Islet of Langerhans (tissue), 1 donor: ENCODE measurements around the gene CIT.

Experiments used
- FAIRE-seq: peaks from one replicate; lab custom pipeline; 2011; peaks lifted over from hg19 to GRCh38; lab: Jason Lieb, UNC

Gene CIT

DNA sequence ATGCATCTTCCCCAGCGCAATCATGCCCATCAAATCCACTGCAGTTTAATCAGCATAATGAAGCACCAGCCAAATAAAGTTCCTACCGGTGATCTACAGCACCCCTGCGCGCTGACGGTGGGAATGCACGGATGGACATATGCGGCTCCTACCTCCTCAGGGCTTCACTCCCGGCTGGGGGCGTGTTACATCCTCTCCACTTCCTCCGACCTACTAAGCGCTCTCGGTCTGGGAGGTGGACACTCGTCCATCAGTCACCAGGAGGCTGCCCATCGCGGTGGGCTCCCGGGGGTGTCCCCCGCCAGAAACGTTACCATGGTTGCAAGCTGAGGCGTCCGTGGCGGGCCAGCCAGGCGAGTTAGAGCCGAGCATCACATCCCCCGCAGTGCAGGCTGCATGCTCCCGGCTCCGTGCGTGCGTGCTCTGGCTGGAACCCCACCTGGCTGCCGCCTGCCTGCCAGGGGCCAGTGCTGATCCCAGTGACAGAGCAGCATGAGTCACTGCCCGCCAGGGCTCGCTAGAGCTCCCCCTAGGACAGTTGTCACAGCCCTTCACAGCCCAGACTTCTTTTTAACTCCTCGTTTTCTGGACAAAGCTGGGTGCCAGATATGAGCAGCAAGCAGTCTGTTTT is 73.0 kb downstream of the CIT start:
- no peak for FAIRE-seq

DNA sequence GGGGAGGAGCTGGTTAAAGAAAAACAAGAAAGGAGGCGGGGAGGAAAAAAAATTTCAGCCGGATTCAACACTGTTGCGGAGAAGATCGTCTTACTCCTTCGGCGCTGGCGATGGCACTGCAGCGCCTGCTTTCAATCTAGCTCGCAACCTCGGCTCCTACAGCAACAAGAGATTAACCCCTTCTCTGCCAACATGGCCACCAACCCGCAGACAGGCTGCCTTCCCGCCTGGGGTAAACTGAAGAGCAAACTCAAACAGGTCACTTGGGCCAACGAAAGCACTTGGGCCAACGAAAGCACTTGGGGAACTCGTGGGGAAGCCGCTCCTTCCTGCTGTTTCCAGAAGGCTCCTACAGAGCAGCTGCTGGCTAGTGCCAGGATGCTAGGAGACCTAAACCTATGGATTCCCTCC is 73.7 kb downstream of the CIT start:
- no peak for FAIRE-seq

DNA sequence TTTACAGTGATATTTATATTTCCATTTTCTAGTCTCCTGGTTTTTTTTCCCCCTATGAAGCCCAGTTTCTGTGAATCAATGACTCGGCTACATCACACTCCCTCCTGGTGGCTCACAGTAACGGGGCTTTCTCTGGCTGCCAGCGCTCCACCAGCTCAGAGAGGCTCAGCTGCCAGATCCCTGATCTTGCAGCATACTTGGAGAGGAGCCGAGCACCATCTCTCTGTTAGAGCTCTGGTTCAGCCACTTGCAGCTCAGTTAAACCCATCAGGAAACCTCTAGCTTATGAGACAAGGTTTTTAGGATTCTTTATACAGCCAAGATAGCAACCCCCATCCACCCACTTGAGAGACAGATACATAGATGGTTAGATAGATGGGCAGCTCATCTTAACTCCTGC is 74.6 kb downstream of the CIT start:
- FAIRE-seq, result no peak

DNA sequence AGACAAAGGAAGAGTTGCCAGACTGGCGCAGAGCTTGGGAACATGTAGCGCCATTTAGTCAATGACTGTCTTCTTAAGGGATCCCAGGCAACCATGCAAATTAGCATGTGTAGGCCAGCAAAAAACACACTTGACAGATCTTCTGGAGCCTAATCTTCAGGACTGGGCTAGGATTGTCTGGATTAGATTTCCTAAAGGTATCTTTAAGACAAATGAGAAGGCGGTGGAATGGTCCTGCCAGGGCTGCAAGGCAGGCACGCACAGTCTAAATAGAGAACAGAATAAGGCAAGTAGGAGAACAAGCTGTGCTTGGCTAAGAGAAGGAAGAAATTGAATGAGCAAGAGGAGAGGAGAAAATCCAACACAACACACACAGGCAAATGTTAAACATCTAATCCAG is 80.0 kb downstream of the CIT start:
- FAIRE-seq, result no peak

DNA sequence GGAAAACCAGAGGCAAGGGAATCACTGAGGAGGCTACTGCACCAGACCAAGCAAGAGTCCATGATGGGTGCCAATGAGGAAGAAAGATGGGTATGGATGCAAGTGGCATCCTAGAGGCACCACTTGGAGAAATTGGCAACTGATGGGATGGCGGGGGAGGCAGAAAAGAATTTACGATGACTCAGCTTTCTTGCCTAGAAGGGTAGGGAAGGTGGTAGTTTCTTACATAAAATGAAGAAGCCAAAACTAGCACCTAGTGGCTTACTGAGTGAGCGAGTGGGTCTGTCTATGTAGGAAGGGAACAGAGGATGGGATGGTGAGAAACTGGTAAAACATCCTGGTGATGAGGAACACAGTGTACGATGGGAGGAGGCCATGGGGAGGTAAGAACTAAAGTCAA is 80.8 kb downstream of the CIT start:
- FAIRE-seq, result no peak

DNA sequence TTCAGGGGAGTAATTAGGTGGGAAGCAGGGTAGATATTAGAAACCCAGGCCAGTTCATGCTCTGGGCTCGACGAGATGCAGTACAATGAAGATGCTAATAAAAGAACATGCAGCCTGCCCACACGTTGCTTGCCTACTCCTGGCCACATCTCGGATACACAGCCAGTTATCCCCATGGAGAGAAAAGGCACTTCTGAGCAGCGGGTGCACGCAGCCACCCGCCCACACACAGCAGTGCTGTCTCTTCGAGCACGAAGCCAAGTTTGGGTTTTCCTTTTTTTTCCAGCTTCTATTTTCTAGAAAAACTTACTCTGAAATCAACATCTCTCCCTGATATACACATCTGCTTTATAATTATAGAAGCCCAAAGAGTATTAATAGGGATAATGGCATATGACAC is 85.7 kb downstream of the CIT start:
- no peak for FAIRE-seq

DNA sequence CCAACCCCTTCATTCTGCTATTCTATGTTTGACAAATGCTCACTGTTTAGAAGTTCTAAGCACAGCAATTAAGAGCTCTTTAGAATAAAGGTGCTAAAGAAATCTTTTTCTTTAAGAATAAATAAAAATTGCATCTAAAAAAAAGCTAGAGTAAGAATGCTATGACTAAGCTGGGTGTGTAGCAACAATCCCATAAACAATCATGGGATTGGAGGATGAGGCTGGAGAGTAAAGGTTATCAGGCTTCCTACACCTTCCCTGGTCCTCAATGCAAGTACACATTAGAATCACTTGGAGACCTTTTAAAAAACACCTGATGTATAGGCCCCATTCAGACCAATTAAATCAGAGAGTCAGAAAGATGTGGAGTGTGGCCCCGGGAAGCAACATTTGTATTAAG is 88.3 kb downstream of the CIT start:
- FAIRE-seq, result no peak

DNA sequence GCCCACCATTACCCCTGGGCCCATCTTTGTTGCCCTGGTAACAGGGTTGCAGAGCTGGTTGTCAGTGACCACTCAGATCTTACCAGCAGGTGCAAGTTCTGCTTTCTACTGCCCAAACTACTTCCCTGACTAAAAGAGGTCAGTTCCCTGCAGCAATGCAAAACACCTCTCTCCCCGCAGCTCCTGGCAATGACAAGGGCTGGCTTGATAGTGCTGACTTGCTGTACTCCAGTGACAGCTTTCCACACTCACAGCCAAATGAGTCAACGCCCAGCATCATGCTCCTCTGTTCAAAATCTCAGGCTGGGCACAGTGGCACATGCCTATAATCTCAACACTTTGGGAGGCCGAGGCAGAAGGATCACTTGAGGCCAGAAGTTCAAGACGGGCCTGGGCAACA is 90.6 kb downstream of the CIT start:
- FAIRE-seq, result no peak

DNA sequence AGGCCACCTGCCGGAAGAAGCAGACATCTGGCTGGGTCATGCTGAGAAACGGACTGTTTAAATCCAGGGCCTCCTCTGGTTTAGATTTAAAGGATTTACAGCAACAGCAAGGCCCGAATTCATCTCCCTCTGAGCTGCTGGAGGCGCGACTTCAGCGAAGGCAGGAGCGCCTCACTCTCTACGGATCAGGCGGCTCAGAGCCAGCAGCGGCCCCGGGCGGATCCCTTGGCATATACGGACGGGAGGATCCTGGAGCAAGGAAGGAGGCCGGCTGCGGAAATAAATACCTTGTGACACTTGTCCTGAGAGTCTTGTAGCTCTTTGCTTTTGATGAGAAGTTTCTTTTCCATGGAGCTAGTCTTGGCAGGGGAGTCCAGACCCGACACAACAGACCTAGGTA is 92.4 kb downstream of the CIT start:
- no peak for FAIRE-seq

DNA sequence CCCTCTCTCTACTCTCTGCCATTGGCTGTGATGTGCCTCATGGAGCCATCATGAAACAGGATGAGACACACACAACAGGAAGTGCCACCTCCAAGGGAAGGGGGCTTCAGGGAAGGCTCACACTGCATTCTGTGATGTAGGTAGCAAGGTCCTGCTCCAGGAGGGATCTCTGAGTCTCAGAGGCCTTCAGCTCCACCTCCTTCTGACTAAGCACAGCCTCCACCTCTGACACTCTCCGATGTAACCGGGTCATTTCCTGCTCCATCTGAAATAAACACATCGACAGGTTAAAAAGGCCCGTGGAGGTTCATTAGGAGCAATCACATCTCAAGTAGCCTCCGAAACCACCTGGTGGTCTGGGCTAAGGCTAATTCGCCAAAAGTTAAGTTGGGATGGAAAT is 93.3 kb downstream of the CIT start:
- FAIRE-seq, result no peak

DNA sequence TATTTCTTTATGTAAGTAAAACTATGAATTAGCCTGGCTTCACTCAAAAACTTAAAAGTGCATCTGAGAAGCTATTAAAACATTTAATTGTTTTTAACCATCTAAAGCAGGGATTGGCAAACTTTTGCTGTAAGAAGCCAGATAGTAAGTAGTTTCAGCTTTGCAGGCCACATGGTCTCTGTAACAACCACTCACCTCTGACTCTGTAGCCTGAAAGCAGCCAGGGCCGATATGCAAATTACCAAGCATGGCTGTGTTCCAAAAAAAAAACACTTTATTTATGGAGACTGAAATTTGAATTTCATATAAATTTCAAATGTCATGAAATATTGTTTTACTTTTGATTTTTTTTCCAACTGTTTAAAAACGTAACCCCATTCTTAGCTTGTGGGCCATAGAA is 95.3 kb downstream of the CIT start:
- no peak for FAIRE-seq

DNA sequence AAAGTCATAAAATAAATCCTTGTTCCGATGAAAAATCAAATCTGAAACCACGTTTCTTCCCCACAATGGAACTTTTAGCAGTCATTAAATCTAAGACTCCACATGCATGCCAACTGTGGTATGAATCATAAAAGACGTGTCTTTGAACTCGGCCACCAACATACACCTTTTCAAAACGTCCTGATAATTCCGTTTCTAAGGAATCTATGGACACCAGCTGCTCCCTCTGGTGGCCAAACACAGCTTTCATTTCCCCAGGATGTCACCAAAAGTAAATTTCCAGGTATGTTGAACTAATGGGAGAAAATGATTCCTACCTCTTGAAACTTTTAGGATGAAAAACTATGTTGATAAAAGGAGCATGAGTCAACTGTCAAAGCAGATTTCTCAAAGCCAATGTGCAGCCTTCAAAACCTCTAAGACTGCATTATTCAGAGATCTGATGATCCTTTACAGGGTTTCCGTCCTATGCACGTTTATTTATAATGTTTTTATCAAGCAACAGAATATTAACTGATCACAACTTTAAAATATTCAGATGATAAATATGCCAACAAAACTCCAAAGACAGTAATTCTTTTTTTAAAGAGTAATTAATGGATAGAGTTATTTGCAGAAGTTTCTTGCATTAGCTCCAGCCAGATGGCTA is 96.2 kb downstream of the CIT start:
- FAIRE-seq, result peak; percentile 9

DNA sequence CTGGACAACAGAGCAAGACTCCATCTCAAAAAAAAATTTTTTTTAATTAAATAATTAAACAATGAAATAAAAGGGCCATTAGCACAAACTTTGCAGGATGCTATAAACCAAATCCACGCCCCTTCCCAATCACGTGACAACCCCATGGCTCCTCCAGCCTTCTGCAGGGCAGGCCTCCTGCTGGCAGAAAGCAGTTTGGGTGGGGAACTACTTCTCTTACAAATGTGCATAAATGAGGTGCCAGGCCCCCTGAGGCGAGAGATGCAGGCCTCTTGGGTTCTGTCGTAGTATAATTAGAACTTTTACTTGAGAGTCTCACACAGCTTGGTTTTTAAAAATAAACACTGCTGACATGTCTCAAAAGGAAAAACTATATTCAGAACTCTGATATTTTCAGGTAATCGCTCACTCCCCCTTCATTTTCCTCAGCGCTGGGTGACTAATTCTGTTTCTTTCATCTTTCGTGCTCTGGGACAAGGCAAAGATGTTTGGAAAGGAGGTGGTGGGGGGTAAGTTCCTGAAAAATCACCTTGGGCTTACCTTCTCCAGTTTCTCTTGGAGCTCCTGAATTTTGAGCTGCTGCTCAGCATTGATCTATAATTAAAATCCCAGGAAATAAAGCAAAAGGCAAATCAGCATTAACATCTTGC is 101.7 kb downstream of the CIT start:
- FAIRE-seq, result no peak

DNA sequence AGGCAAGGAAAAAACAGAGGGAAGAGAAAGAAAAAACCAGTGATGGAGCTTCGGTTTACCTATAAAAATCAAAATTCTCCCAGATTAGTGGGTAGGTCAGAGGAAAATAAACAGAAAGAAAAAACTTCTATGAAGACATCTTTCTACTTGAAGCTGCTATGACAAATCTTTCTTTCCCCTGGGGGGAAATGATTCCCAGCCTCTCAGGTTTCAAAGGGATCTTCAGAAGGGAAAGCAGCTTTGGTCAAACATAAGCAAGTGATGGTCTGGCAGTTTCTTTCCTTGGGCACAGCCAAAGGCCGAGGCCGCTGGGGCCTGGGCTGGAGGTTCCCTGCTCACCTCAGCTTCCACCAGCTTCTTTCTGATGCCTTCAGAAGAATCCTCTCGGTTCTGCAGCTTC is 104.7 kb downstream of the CIT start:
- FAIRE-seq, result no peak

DNA sequence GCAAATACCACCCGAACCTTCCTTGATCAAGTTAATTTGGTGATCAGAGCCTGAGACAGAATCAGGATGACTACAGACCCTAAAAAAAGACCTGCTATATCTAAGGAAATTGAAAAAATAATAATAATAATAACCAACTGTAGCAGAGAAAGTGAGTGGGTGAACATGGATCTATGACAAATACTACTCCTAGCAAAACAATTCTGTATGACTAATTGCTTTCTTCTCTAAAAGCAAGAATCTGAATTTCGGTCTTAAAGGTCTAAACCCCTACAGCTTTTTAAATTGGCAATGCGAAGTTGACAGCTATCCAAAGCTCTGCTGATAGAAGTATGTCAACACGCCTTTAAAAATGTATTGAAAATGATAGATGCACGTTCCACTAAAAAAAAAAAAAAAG is 107.0 kb downstream of the CIT start:
- no peak for FAIRE-seq

DNA sequence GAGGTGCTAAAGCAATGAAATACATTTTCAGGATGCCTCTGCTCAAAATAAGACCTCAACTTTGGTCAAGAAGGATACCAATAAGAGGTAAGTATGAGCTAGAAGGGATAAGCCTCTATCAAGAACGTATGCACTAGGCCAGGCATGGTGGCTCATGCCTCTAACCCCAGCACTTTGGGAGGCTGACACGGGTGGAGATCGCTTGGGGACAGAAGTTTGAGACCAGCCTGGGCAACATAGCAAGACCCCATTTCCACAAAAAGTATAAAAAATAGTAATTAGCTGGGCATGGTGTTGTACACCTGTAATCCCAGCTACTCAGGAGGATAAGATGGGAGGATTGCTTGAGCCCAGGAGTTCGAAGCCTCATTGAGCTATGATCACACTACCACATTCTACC is 114.5 kb downstream of the CIT start:
- FAIRE-seq, result no peak

DNA sequence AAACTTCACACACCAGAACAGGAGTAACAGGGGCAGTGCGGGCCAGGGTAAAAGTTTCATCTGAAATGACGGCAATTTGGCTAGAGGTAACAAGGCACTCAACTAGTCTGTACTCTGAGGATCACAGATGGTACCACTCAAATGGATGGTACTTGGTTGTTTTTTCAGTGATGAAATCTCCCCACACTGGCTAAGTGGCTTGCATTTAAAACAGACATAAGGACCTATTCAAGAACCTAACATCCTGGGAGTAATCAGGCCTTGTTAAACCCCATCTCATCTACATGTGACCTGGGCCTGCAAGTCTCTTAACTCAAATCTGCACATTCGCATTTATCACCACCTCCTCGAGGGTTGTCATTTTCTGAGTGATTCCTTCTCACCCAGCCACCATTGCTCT is 118.4 kb downstream of the CIT start:
- no peak for FAIRE-seq

DNA sequence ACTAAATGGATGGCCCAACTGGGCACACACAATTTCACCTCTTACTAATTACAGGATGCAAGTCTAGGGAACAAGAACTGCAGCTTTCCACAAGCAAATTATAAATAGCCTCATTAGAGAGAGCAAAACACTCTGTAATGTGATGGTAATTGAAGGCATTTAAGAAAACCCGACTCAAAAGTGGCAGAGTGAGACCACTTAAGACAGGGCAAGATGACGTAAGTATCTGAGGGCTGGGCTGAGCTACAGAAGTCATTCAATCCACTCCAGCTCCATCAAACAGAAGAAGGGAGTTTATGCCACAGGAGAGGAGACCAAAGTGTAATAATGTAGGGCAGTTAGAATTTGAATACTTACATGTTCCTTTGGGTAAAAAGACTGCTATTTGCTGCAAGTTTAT is 118.9 kb downstream of the CIT start:
- FAIRE-seq, result no peak

DNA sequence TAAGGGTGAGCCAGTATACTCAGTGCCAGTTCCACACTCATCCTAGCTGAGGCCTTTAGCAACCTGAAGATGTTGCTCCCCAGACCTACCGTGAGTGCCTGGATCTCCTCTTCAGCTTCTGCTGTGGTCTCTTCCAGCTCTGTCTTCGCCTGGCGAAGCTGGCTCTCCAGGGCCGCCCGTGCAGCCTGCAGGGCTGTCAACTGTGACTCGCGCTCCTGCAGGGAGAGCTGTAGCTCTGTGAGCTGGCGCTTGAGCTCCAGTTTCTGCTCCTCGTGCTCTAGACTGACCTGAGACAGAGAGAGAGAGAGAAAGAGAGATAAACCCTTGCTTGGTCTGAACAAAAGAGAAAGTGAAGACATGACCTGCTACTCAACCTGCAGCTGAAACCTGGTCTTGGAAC is 125.2 kb downstream of the CIT start:
- FAIRE-seq, result no peak

DNA sequence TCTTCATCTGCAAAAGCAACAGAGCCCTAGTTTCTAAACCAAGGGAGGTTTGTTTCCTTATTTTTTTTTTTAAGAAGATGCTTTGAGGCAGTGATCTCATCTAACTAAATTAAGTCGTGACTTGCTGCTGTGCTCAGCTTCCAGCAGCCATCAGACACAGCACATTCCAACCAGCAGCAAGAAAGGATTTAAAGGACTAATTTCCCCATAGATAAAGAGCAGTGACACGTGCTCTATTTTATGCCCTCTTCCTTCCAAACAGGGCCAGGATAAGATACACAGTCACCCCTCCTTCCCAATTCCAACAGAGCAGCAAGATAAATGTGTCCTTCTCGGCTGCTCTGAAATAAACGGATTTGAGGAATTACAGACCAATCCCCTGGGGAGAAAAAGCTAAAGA is 127.5 kb downstream of the CIT start:
- no peak for FAIRE-seq

DNA sequence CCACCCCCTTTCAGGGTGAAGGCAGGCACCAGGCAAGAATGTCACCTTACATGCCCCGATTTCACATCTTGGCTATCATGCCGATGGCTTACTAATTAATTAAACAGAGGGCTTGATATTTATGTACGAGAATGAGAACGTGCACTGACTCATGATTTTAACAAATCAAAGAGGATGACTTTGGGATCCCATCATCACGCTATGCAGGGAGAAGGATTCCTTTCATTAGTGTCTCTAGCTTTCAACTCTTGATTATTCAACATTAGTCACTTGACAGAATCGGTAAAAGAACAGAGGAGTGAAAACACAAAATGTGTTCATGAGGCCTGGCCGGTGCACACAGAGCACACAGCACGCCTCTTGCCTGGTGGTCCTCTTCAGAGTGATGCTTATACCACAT is 128.6 kb downstream of the CIT start:
- no peak for FAIRE-seq

DNA sequence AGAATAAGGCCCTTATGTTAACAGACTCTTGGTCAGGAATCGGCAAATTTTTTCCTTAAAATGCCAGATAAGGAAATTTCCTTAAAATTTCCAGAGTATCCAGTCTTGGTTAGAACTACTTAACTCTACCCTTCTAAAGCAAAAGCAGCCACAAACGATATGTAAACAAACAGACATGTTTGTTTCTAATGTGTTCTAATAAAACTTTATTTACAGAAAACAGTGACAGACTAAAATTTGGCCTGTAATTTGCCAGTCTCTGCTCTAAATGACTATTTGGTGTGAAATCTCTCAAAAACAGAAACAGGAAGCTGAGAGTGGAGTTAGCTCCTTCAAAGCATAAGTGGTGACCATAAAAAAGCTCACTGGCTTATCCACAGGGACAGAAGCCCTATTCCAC is 131.0 kb downstream of the CIT start:
- no peak for FAIRE-seq

DNA sequence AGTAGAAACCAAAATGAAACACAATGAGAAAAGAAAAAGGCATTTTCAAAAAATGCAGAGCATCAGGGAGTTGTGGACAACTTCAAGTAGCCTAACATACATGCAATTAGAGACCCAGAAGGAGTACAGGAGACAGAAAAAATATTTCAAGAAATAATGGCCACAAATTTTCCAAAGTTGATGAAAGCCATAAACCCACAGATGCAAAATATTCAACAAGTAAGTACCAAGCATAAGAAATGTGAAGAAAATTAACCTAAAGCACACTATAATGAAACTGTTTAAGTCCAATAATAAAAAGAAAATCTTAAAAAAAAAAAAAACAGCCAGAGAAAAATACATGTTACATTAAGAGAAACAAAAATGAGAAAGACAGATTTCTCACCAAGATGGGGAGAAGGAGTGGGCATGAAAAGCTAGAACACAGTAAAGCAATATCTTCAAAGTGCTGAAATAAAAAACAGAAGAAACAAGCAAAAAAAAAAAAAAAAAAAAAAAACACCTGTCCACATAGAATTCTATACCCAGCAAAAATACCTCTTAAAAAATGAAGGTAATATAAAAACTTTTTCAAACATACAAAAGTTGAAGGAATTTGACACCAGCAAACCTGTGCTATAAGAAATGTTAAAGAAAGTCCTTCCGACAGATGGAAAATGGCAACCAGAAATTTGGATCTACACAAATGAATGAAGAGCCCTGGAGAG is 132.1 kb downstream of the CIT start:
- FAIRE-seq, result no peak

DNA sequence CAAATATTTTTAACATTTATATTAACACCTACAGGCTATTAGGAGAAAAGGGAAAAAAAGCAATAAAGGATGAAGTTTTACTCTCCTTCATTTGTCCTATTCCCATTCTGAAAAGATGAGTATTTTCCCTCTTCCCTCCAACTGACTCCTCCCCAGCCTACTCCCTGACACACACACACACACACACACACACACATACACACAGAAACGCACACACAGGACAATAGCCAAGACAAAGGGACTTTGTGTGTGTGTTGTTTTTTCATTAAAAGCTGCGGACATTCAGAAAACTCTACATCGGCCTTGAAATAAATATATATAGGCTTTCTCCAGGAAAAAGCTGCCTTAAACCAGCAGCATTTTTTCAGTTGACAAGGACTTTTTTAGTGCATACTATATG is 134.4 kb downstream of the CIT start:
- FAIRE-seq, result no peak
